ENCODE measurements around the gene LRRC28. TPM values are rescaled to one million over a fixed set of nuclear protein-coding genes. Genes with fewer than 3 reads are reported as not detected.

The LRRC28 gene
- total RNA-seq, 1 experiment from 2014 or later = 28.4 TPM

DNA sequence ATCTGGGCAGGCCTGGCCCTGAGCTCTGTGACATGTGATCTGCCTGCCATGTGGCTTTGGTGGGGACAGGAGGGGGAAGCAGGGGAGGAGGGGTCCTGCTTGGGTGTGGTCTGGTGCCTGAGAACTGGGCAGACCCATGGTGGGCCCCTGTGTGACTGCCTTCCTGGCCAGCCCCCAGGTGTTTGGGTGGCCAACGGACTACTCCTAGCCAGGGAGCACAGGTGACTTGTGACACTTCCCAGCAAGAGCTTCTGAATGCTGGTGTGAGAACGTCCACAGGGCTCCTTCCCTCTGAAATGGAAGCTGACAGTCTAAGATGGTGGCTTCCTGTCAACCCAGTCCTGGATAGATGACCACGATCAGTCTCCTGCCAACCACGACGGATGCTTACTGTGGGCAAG is 178.4 kb downstream of the LRRC28 start:
- no peaks in the 10 kb centered on the region for H3K27me3 ChIP-seq (replicated peaks; ENCODE audit: insufficient read depth, low read depth, low read length, poor library complexity)
- H3K9me3 ChIP-seq (ENCODE audit: low read depth, low read length, poor library complexity, severe bottlenecking) = no peaks in the 10 kb centered on the region
- ChIA-PET POLR2A (ENCODE audit: low non-redundant PET) (interaction anchor here (0.6 kb wide), 1 partner anchor 9 kb away, joined by 4 read pairs; no protein-coding TSS in a partner anchor), CTCF (no interaction called here)
- H3K36me3 ChIP-seq (ENCODE audit: insufficient read depth, low read length, poor library complexity, severe bottlenecking) = no peaks in the 10 kb centered on the region
- peaks cover 3% of the 10 kb centered on the region for H3K4me1 ChIP-seq (ENCODE audit: insufficient read depth, low read length, poor library complexity, severe bottlenecking)
- no TSS peak for BruUV-seq (replicated peaks)
- TF ChIP-seq EZH2 (IDR thresholded peaks at IDR 0.05; ENCODE audit: borderline replicate concordance, low read depth, low read length, poor library complexity, severe bottlenecking) = no peak
- TF ChIP-seq, protein P1, sequence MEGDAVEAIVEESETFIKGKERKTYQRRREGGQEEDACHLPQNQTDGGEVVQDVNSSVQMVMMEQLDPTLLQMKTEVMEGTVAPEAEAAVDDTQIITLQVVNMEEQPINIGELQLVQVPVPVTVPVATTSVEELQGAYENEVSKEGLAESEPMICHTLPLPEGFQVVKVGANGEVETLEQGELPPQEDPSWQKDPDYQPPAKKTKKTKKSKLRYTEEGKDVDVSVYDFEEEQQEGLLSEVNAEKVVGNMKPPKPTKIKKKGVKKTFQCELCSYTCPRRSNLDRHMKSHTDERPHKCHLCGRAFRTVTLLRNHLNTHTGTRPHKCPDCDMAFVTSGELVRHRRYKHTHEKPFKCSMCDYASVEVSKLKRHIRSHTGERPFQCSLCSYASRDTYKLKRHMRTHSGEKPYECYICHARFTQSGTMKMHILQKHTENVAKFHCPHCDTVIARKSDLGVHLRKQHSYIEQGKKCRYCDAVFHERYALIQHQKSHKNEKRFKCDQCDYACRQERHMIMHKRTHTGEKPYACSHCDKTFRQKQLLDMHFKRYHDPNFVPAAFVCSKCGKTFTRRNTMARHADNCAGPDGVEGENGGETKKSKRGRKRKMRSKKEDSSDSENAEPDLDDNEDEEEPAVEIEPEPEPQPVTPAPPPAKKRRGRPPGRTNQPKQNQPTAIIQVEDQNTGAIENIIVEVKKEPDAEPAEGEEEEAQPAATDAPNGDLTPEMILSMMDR (conservative IDR thresholded peaks at IDR 0.05; ENCODE audit: low read depth, low read length) = no peak
- H3K27ac ChIP-seq (ENCODE audit: low read depth, low read length, poor library complexity, severe bottlenecking) = no peak overlapping the region
- intact Hi-C loops (cut with micrococcal nuclease; ENCODE audit: unreplicated experiment) = no loop called here
- no peak overlapping the region for H3K4me3 ChIP-seq (ENCODE audit: low read depth, low read length, poor library complexity, severe bottlenecking)
- DNase-seq (ENCODE audit: low spot score) = no peak

DNA sequence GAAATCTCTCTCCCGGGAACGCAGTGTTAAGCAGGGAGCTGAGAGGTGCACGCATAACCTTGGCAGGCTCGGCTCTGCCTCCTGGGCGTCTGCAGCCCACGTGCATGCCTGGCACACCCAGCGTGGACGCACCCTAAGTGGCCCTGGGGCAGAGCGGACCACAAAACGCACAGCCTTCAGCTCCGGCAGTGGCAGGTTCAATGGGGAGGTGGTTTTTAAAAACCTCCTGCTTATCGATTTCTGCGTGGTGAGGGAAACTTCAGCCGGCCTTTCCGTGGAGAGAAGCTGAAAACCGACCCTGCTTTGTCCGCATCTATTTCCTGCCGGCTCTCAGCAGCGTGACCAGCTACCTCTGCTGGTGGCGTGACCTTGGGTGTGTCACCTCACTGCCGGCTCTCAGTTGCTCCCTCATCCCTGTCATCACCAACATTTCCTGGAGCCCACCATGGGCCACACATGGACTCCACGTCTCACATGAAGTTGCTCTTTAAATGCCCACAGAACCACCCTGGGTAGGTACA is 179.7 kb downstream of the LRRC28 start:
- TF ChIP-seq, protein P1 (conservative IDR thresholded peaks at IDR 0.05; ENCODE audit: low read depth, low read length) = no peak
- no peak for TF ChIP-seq EZH2 (IDR thresholded peaks at IDR 0.05; ENCODE audit: borderline replicate concordance, low read depth, low read length, poor library complexity, severe bottlenecking)
- no peak overlapping the region for H3K4me3 ChIP-seq (ENCODE audit: low read depth, low read length, poor library complexity, severe bottlenecking)
- H3K9me3 ChIP-seq (ENCODE audit: low read depth, low read length, poor library complexity, severe bottlenecking) = no peaks in the 10 kb centered on the region
- no peaks in the 10 kb centered on the region for H3K36me3 ChIP-seq (ENCODE audit: insufficient read depth, low read length, poor library complexity, severe bottlenecking)
- H3K4me1 ChIP-seq (ENCODE audit: insufficient read depth, low read length, poor library complexity, severe bottlenecking) = peaks cover 10% of the 10 kb centered on the region
- no peaks in the 10 kb centered on the region for H3K27me3 ChIP-seq (replicated peaks; ENCODE audit: insufficient read depth, low read depth, low read length, poor library complexity)
- BruUV-seq (replicated peaks) = no TSS peak
- DNase-seq (ENCODE audit: low spot score) = no peak
- ChIA-PET POLR2A (ENCODE audit: low non-redundant PET) (no interaction called here), CTCF (no interaction called here)
- no peak overlapping the region for H3K27ac ChIP-seq (ENCODE audit: low read depth, low read length, poor library complexity, severe bottlenecking)
- intact Hi-C loops (cut with micrococcal nuclease; ENCODE audit: unreplicated experiment) = no loop called here

DNA sequence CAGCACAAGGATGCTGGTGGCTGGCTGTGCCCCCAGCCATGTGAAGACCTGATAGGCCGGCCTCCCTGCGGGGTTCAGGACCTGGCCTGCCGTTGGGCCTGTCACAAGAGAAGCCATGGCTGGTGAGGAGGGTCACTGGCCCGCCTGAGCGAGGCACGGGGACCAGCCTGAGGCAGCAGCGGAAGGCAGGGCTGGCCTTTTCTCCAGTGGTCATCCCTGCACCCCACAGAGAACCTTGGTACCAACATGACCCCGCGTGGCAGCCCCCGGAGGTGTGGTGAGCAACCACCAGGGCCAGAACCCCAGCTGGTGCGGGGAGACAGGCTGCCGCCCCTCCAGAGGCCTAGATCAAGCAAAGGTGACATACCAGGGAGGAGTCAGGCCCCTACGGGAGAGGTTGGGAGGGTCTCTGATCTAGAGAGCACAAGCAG is 180.4 kb downstream of the LRRC28 start:
- TF ChIP-seq, protein P1 (conservative IDR thresholded peaks at IDR 0.05; ENCODE audit: low read depth, low read length) = no peak
- TF ChIP-seq EZH2 (IDR thresholded peaks at IDR 0.05; ENCODE audit: borderline replicate concordance, low read depth, low read length, poor library complexity, severe bottlenecking) = no peak
- Histone ChIP-seq H3K4me3 (ENCODE audit: low read depth, low read length, poor library complexity, severe bottlenecking) (no peak overlapping the region), H3K4me1 (ENCODE audit: insufficient read depth, low read length, poor library complexity, severe bottlenecking) (peaks cover 12% of the 10 kb centered on the region), H3K27ac (ENCODE audit: low read depth, low read length, poor library complexity, severe bottlenecking) (no peak overlapping the region), H3K27me3 (replicated peaks; ENCODE audit: insufficient read depth, low read depth, low read length, poor library complexity) (no peaks in the 10 kb centered on the region), H3K36me3 (ENCODE audit: insufficient read depth, low read length, poor library complexity, severe bottlenecking) (no peaks in the 10 kb centered on the region), H3K9me3 (ENCODE audit: low read depth, low read length, poor library complexity, severe bottlenecking) (no peaks in the 10 kb centered on the region)
- CTCF ChIA-PET = no interaction called here
- intact Hi-C loops (cut with micrococcal nuclease; ENCODE audit: unreplicated experiment) = no loop called here
- no TSS peak for BruUV-seq (replicated peaks)
- DNase-seq (ENCODE audit: low spot score) = no peak
- POLR2A ChIA-PET (ENCODE audit: low non-redundant PET) = no interaction called here
